GM12891 (cell line): Measurements from ENCODE around the gene EYA2.
"Not testable (repeated sequence)": the region's sequence is repeated elsewhere in the genome, so short reads cannot be mapped to it uniquely, and the experiment has no call there.

ENCODE experiments used
- POLR2A ChIP-seq: IDR thresholded peaks from 2 replicates; pipeline ENCODE4 v1.6.1; 2011; ENCODE audit warnings: low read depth, low read length, control low read depth
- POLR2AphosphoS5 ChIP-seq: IDR thresholded peaks from 2 replicates; pipeline ENCODE4 v1.6.1; 2011; ENCODE audit warnings: low read depth, low read length, control low read depth
- SPI1 ChIP-seq: IDR thresholded peaks from 2 replicates; pipeline ENCODE4 v1.6.1; 2011; ENCODE audit warnings: low read depth, low read length, control low read depth
- TAF1 ChIP-seq: IDR thresholded peaks from 2 replicates; pipeline ENCODE4 v1.6.1; 2011; ENCODE audit warnings: low read depth, low read length, control low read depth

GRCh38 chr20:46879963-46880362 lies 14.7 kb upstream of the EYA2 start:
- TF ChIP-seq POLR2A, POLR2AphosphoS5, TAF1, SPI1: not testable (repeated sequence)
